Osteoblast (primary cell): ENCODE results near the gene DAO. TPM values are rescaled to one million over a fixed set of nuclear protein-coding genes. Genes with fewer than 3 reads are reported as not detected.

Experiments
- DNase-seq: peaks from one replicate; pipeline ENCODE4 v3.0.0; 2011; ENCODE audit warnings: low spot score, mixed read lengths; ENCODE audit not compliant: insufficient read length; ENCODE audit errors: missing footprints
- H2AFZ ChIP-seq: 2 replicates; pipeline ENCODE4 v1.6.0; 2011; ENCODE audit warnings: mild to moderate bottlenecking, low read length
- H3K27ac ChIP-seq: 2 replicates; pipeline ENCODE4 v1.5.1; 2011; ENCODE audit warnings: mild to moderate bottlenecking, low read depth, low read length, moderate library complexity
- H3K27me3 ChIP-seq: 2 replicates; pipeline ENCODE4 v1.6.0; 2012; ENCODE audit warnings: mild to moderate bottlenecking, control low read depth, inconsistent platforms, low read length, moderate library complexity; ENCODE audit not compliant: insufficient read depth
- H3K36me3 ChIP-seq: 2 replicates; pipeline ENCODE4 v1.5.1; 2011; ENCODE audit warnings: mild to moderate bottlenecking, low read length, control low read depth, moderate library complexity; ENCODE audit not compliant: insufficient read depth
- H3K4me1 ChIP-seq: 2 replicates; pipeline ENCODE4 v1.5.1; 2011; ENCODE audit warnings: mild to moderate bottlenecking, low read length, control low read depth, moderate library complexity; ENCODE audit not compliant: insufficient read depth
- H3K4me2 ChIP-seq: 2 replicates; pipeline ENCODE4 v1.6.0; 2011; ENCODE audit warnings: mild to moderate bottlenecking, low read length; ENCODE audit not compliant: insufficient read depth
- H3K4me3 ChIP-seq: fragments of 200-600 bp; sonication (generic); 3 replicates; pipeline ENCODE4 v1.5.1; 2012; ENCODE audit warnings: mild to moderate bottlenecking, low read length, inconsistent platforms; ENCODE audit not compliant: insufficient read depth
- H3K79me2 ChIP-seq: 2 replicates; pipeline ENCODE4 v1.6.0; 2012; ENCODE audit warnings: mild to moderate bottlenecking, low read length, control low read depth, inconsistent platforms; ENCODE audit not compliant: insufficient read depth
- H3K9me3 ChIP-seq: 2 replicates; pipeline ENCODE4 v1.5.1; 2011; ENCODE audit warnings: low read depth, low read length, control low read depth
- H4K20me1 ChIP-seq: 2 replicates; pipeline ENCODE4 v1.6.0; 2012; ENCODE audit warnings: mild to moderate bottlenecking, low read length, control low read depth; ENCODE audit not compliant: insufficient read depth
- total RNA-seq: library from RNA; depleted of rRNA; stranded (reverse); fragments of >200 nt; gene quantifications from 2 replicates; pipeline ENCODE4 v1.2.3, GENCODE V29; 2012
- TF ChIP-seq, protein P1 (sequence below): IDR thresholded peaks from 2 replicates; pipeline ENCODE4 v1.5.1; 2011; ENCODE audit warnings: mild to moderate bottlenecking, low read depth, low read length, moderate library complexity; ENCODE audit errors: extremely low read depth

DAO gene
- total RNA-seq, 1 donor, result not detected

DNA sequence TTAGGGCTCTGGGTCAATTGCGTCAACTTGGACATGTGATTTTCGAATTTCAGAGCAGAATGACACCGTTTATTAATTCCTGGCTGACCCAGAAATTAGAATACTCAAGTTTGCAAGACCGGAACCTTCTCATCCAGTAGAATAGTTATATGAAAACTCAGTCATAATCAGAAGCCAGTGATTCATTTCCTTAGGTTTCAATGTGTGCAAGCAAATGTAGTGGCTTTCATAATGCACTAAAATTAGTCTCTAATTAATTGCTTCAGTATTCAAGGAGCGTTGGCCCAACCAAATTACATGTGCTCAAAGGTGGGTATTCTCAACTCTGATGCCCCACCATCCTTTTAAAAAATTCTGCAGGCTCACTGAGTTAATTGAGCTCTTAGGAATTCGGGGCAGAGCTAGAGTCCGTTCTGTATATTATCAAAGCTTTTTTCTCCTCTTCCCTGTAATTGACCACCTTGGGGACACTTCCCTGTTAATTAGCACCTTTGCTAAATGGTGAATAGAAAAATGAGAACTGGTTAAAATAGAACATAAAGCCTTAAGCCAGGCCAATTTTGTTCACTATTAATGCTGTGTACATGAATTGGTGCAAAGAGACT is 55.4 kb downstream of the DAO start:
- no peaks in the 10 kb centered on the region for H3K36me3 ChIP-seq
- H3K27ac ChIP-seq, result no peak overlapping the region
- no peak for DNase-seq
- peaks cover 17% of the 10 kb centered on the region for H3K27me3 ChIP-seq
- no peaks in the 10 kb centered on the region for H4K20me1 ChIP-seq
- no peak overlapping the region for H3K4me2 ChIP-seq
- no peak overlapping the region for H2AFZ ChIP-seq
- H3K4me1 ChIP-seq, result no peaks in the 10 kb centered on the region
- no peaks in the 10 kb centered on the region for H3K9me3 ChIP-seq
- TF ChIP-seq, protein P1, sequence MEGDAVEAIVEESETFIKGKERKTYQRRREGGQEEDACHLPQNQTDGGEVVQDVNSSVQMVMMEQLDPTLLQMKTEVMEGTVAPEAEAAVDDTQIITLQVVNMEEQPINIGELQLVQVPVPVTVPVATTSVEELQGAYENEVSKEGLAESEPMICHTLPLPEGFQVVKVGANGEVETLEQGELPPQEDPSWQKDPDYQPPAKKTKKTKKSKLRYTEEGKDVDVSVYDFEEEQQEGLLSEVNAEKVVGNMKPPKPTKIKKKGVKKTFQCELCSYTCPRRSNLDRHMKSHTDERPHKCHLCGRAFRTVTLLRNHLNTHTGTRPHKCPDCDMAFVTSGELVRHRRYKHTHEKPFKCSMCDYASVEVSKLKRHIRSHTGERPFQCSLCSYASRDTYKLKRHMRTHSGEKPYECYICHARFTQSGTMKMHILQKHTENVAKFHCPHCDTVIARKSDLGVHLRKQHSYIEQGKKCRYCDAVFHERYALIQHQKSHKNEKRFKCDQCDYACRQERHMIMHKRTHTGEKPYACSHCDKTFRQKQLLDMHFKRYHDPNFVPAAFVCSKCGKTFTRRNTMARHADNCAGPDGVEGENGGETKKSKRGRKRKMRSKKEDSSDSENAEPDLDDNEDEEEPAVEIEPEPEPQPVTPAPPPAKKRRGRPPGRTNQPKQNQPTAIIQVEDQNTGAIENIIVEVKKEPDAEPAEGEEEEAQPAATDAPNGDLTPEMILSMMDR, result no peak
- no peak overlapping the region for H3K4me3 ChIP-seq
- H3K79me2 ChIP-seq, result no peaks in the 10 kb centered on the region

DNA sequence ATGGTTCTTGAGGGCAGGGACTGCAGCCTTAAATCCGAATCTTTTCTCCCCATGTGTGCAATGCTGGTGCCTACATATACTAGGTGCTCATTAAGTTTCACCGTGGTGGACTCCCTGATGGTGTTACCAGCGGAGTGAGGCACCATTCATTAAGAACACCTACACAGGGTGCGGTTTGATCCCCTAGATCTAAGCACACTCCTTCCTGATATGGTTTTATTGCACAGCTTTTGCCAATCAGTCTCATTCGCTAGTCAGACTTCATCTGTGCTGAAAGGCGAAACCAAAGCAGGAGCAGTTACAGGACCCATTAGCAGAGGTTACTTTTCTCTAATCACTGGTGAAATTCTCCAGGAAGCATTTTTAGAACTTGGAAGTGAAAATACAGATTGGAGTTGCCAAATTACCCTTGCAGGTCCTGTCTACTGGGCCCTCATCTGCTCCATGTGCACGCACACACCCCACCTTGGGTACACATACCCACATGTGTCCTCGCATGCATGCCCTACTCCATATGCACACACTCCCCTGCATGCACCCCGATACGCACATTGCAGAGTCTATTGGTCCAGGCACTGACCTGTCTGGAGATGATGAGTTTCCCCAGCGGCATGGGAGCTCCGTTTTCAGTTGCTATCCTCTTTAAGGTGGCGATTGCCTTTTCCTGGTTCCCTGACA is 58.5 kb downstream of the DAO start:
- no peaks in the 10 kb centered on the region for H3K36me3 ChIP-seq
- no peaks in the 10 kb centered on the region for H3K4me1 ChIP-seq
- H3K4me2 ChIP-seq, result no peak overlapping the region
- H3K9me3 ChIP-seq, result no peaks in the 10 kb centered on the region
- H3K4me3 ChIP-seq, result no peak overlapping the region
- DNase-seq, result no peak
- H3K79me2 ChIP-seq, result no peaks in the 10 kb centered on the region
- H2AFZ ChIP-seq, result no peak overlapping the region
- TF ChIP-seq, protein P1, result no peak
- H4K20me1 ChIP-seq, result no peaks in the 10 kb centered on the region
- no peak overlapping the region for H3K27ac ChIP-seq
- H3K27me3 ChIP-seq, result peaks cover 17% of the 10 kb centered on the region

DNA sequence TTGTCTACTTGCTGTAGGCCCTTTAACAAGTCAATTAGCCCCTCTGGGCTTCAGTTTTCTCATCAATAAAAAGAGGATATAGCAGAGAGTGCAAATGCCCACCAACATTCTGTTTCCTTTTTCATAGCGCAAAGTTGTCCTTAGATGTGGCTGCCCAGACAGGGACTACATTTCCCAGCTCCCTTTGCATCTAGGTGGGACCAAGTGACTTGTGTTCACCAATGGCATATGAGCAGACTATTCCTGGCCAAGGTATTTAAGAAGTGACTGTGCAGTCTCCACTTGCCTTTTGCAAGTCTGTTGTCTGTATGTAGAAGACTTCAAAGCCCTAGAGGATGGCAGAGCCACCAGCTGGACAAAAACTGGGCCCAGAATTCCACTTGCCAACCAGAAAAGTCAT is 59.7 kb downstream of the DAO start:
- H3K27ac ChIP-seq, result no peak overlapping the region
- no peaks in the 10 kb centered on the region for H3K36me3 ChIP-seq
- TF ChIP-seq, protein P1, result no peak
- no peak overlapping the region for H3K4me2 ChIP-seq
- H3K4me3 ChIP-seq, result no peak overlapping the region
- H3K9me3 ChIP-seq, result no peaks in the 10 kb centered on the region
- DNase-seq, result peak; percentile 45
- no peaks in the 10 kb centered on the region for H3K4me1 ChIP-seq
- H4K20me1 ChIP-seq, result no peaks in the 10 kb centered on the region
- H2AFZ ChIP-seq, result no peak overlapping the region
- H3K79me2 ChIP-seq, result no peaks in the 10 kb centered on the region
- peaks cover 11% of the 10 kb centered on the region for H3K27me3 ChIP-seq

DNA sequence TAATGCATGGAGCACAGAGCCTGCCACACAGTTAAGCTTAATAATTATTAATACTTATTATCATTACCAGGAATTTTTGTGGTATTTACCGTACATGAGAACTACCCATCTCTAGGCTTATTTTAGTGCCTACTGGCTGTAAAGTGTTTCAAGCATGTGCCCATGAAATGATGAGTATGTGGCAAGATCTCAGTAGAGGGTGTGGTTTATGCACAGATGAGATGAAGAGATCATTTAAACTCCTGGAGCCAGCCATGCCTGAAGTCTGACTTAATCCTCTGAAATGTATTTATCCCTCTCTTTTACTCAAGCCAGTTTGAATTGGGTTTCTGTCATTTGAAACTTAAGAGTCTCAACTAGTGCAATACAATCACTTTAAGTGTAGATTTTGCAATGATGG is 60.2 kb downstream of the DAO start:
- Histone ChIP-seq H3K27me3 (peaks cover 11% of the 10 kb centered on the region), H3K79me2 (no peaks in the 10 kb centered on the region), H2AFZ (no peak overlapping the region), H3K4me1 (no peaks in the 10 kb centered on the region), H3K4me2 (no peak overlapping the region), H3K36me3 (no peaks in the 10 kb centered on the region), H3K4me3 (no peak overlapping the region), H3K9me3 (no peaks in the 10 kb centered on the region), H4K20me1 (no peaks in the 10 kb centered on the region), H3K27ac (no peak overlapping the region)
- TF ChIP-seq, protein P1, result no peak
- no peak for DNase-seq
